GM21367 (cell line): ENCODE data around the gene RASAL1.
A peak's percentile ranks its signal among the peaks of the same experiment; 100 is the strongest.

Source experiments
- ATAC-seq: cut with Tn5 transposase; IDR thresholded peaks from one replicate; pipeline ENCODE4 v1.9.1; 2021; ENCODE audit not compliant: unreplicated experiment

RASAL1 gene

DNA sequence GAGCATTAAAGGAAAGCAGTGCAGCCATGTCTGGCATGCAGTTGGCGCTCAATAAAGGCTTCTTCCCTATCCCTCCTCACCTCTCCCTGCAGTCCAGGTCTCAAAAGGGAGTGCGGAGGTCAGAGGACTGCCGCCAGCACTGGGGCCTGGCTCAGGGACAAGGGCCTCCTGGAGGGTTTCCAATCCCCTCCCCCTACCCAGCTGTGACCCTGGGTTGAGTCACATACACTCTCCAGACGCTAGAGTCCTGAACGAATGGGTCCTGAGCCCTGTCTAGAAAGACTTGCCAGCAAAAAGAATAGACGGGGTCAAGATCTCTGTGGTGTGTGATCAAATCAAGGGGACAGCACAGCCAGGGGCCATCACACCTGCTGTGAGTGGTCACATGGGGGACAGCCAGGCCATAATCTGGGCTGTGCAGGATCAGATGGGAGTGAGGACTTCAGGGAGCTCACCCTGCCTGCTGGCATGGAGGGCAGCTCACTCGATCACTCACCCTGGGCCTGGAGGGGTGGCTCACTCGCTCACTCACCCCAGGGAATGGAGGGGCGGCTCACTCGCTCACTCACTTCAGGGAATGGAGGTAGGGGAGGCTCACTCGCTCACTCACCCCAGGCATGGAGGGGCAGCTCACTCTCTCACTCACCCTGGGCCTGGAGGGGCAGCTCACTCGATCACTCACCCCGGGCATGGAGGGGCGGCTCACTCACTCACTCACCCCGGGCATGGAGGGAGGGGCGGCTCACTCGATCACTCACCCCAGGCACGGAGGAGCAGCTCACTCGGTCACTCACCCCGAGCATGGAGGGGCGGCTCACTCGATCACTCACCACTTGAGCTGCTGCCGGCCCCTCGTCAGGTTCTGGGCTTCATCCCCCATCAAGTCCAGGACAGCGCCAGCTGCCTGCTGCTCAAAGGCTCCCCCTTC is 26.8 kb upstream of the RASAL1 start:
- no peak for ATAC-seq

DNA sequence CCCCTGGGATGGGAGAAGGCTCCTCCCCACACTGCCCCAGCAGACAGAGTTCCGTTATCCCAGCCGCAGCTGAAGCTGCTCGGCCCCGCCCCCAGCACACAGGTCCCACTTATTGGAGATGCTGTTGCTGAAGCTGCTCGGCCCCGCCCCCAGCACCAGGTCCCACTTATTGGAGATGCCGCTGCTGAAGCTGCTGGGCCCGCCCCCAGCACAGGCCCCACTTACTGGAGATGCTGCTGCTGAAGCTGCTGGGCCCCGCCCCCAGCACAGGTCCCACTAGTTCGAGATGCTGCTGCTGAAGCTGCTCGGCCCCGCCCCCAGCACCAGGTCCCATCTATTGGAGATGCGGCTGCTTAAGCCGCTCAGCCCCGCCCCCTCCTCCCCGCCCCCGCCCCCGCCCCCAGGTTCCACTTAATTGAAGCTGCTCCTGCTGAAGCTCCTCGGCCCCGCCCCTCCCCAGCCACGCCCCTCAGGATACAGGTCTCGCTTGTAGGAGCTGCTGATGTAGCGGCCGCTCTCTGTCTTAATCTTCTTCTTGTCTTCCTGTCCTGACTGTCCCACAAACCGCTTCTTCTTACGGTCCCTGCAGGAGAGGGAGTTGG is 26.0 kb upstream of the RASAL1 start:
- peak; percentile 45 for ATAC-seq

DNA sequence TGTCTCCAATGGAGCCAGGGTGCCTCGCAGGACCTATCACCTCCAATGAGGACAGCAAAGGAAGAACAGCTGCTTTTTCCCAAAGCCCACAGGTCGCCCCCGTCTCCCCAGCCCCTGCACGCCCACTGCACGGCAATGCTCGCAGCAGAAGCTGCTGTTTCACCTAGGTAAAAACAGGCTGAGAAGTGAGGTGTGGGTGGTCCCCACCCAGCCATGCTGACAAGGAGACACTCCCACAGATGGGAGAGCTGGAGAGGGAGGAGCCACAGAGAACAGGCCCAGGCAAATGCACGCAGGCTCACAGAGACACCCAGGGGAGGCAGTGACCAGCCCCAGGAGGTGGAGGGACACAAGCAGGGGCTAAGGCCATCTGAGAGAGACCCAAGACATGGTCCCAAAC is 24.4 kb upstream of the RASAL1 start:
- ATAC-seq = no peak

DNA sequence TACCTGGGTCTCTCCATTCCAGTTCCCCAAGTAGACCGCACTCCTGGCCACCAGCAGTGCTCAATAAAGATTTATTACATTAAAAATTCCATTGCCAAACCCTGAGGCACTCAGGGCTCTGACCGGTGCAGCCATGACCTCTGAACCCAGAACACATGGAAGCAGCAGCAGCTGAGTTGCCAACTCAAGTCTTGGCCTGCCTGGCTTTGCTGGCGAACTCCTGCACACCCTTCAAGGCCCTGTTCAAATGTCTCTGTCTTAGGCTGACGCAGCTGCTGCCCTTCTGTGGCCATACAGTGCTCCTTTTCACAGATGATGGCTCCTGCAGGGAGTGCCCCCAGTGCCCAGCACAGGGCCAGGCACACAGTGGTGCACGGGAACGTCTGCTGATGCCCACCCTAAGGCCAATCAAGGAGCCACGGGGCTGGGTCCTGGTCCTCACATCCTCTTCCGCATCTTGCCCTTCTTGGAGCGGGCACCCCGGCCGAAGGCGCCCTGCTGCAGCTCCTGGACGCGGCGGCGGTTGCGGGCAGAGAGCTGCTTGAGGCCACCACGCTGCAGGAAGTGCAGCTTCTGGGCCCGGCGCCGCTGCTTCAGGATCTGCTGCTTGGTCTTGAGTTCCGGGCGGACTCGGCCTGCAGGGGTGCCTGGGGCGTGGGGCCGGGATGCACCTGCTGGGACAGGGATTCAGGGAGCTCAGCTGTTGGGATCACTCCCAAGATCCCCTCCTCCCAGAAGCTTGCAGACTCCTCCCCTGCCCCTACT is 23.1 kb upstream of the RASAL1 start:
- no peak for ATAC-seq

DNA sequence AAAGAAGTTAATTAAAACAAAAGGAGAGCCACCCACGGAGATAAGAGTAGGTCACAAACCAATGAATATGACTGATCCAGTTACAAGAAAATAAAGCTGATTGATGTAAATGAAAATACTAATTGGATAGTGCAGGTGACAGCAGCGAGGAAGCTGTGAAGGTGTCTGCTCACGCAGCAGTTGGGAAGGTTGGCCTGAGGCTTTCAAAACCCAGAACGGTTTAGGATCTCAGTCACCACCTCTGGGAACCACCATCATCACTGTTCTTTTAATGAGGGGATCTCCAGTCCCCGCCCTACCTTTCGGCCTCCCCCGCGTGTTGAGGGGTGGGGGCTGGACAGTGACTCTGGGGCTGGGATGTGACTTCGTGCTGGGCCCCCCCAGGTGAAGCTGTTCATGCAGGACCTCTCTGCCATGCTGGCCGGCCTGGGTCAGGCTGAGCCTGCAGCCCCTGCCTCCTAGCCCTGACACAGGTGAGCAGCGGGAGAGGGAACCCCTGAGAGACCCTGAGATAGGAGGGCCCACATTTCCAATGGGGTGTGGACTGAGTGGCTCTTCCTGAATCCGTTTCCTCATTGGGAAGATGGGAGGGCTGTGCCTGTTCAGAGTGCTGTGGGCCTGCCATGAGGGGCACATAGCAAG is 21.8 kb upstream of the RASAL1 start:
- ATAC-seq = no peak

DNA sequence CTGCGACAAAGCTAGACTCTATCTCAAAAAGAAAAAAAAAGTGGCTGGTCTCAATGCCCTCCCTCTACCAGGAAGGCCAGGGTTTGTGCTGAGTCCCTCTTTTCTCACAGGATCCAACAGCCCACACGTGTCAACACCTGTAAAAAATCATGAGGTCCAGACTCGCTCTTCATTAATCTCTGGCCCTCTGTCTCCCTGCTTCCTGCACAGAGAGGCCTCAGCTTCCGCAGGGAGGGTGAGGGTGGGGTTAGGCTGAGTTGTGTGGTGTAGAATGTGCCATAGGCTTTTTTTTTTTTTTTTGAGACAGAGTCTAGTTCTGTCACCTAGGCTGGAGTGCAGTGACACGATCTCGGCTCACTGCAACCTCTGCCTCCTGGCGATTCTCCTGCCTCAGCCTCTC is 20.1 kb upstream of the RASAL1 start:
- ATAC-seq = no peak

DNA sequence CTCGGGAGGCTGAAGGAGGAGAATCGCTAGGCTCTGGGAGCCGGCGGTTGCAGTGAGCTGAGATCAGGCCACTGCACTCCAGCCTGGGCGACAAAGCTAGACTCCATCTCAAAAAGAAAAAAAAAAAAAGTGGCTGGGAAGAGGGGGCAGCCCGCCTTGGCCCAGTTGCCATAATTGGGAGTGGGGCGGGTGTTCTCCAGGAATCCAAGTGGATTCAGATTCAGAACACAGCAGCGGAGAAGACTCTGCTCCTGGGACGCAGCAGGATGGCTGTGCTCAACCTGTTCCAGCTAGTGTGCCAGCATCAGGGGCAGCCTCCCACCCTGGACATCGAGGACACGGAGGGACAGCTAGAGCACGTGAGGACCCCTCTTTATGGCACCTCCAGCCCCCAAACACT is 19.5 kb upstream of the RASAL1 start:
- ATAC-seq = no peak

DNA sequence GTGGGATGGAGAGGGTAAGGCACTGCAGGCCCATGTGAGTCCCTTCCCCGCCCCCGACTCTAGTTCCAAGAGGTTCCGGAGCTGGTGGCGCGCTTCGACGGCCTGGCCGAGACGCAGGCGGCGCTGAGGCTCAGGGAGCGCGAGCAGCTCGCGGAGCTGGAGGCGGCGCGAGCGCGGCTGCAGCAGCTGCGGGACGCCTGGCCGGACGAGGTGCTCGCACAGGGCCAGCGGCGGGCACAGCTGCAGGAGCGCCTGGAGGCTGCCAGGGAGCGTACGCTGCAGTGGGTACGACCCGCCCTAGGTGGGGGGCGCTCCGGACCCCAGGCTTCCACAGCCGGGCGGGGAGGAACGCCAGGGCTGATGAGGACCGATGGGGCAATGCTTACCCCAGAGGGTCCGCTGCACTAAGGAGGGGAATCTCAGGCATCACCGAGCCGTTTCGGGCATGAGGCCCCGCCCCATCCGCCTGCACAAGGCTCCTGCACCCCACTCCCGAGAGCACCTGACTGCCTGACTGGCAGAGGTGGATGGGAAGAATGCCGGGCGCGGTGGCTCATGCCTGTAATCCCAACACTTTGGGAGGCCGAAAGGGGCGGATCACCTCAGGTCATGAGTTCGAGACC is 18.9 kb upstream of the RASAL1 start:
- ATAC-seq = no peak

DNA sequence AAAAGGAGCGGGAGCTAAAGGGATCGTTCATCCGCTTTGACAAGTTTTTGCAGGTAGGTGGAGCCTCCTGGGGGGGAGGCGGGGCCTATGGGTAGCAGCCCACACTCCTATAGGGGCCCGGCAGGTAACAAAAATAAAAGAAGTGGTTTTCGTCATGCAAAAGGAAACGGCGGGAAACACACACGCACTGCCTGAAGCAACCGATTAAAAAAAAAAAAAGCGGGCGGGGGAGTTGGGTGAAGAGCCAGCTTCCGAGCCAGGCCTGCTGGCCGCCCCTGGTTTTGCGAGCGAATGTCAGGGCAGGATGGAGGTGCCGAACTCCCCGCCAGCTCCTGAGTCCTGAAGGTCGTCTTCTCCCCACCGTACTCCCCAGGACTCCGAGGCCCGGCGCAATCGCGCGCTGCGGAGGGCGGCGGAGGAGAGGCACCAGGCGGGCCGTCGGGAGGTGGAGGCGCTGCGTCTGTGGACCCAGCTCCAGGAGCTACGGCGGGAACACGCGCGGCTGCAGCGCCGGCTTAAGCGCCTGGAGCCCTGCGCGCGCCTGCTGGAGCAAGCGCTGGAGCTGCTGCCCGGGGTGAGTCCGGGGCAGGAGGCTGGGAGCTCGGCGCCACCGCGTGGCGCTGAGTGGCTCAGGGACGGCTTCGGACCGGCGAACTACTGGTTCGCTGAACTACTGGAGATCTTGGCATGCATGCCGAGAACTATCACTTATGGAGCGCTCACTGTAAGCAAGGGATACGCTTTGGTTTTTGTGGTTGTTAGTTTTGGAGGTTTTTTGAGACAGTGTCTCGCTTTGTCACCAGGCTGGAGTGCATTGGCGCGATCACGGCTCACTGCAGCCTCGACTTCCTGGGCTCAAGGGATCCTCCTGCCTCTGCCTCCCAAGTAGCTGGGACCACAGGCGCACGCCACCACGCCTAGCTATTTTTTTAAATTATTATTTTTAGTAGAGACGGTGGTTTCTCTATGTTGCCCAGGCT is 17.6 kb upstream of the RASAL1 start:
- peak; percentile 60 for ATAC-seq

DNA sequence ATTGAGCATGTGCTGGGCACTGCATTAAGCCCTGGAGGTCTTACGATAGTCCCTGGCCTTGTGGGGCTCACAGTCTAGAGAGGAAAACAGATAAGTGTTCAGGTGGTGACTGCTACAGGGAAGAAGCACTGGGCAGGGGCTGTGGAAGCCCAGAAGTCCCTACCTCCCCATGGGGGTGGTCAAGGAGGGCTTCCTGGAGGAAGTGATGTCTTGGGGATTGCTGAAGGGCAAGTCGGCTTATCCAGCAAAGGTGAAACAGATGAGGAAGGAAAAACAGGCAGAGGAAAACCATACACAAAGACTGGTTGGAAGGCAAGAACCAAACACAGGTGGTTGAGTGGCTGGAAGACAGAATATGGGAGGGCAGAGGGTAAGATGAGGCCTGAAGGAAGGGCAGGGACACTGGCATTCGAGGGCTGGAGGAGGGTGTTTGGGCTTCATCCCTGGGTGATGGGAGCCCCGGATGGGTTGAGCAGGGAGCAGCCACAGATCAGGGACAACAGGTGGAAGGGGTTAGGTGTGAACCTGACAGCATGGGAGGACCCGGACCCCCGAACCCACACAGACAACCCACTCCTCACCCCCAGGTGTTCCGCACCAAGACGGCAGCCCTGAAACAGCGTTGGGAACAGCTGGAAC is 16.8 kb upstream of the RASAL1 start:
- no peak for ATAC-seq

DNA sequence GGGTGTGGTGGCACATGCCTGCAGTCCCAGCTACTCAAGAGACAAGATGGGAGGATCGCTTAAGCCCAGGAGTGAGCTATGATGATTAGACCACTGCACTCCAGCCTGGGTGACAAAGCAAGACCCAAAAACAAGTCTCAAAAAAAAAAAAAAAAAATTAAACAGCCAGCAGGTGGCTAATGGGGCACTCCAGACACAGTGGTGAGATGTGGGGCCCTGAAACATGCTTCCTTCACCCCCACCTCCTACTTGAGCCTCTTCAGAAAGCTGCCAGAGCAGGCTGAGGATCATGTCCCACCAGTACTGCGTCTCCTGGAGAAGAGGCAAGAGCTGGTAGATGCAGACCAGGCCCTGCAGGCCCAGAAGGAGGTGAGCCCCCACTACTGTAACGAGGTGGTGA is 16.1 kb upstream of the RASAL1 start:
- no peak for ATAC-seq

DNA sequence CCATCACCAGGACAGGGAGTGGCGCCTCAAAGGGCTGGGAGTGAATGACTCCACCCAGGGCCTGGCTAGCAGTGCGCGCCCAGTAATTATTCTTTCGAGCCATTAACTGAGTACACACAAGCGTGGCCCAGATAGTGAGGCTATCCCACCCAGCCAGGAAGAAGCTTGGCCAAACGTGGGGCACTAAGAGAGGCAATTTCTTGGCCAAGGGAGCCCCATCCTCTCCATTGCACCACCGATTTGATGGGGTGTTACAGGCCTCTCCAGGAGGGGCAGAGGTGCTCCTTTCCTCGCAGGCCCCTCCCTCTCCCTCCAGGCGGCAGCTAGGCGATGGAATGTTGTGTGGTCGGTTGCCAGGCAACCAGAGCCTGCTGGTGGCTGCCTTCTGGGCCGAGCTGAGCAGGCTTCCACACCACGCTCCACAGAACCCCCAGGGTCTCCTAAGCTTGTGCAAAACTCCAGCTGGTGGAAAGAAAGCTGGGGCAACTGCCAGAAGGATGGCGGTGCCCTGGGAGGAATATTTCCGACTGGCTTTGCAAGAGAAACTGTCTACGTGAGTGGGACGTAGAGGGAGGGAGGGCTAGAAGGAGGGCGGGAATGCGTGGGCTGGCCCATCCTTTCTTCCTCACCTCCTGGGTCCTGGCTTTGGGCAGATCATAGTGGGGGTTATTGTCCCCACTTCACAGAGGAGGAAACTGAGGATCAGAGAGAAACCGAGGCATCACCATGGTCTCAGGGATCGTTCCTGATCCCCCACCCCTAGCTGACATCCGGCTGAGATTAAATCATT is 14.0 kb upstream of the RASAL1 start, which contains the start of gene CFAP73:
Gene CFAP73 (plus strand): TSS at position 364 of the 790 bp plus-strand sequence. CDS start 134 bp downstream, at position 498.
- ATAC-seq = no peak

DNA sequence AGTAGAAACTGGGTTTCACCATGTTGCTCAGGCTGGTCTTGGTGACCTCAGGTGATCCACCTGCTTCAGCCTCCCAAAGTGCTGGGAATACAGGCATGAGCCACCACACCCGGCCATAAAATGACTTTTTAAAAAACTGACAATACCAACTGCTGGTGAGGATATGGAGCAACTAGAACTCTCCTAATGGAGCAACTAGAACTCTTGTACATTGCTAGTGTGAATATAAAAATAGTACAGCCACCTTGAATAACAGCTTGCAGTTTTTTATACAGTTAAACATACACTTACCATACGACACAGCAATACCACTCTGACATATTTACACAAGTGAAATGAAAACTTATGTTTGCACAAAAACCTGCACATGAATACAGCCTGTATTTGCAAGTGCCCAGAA is 11.4 kb upstream of the RASAL1 start:
- ATAC-seq = no peak

DNA sequence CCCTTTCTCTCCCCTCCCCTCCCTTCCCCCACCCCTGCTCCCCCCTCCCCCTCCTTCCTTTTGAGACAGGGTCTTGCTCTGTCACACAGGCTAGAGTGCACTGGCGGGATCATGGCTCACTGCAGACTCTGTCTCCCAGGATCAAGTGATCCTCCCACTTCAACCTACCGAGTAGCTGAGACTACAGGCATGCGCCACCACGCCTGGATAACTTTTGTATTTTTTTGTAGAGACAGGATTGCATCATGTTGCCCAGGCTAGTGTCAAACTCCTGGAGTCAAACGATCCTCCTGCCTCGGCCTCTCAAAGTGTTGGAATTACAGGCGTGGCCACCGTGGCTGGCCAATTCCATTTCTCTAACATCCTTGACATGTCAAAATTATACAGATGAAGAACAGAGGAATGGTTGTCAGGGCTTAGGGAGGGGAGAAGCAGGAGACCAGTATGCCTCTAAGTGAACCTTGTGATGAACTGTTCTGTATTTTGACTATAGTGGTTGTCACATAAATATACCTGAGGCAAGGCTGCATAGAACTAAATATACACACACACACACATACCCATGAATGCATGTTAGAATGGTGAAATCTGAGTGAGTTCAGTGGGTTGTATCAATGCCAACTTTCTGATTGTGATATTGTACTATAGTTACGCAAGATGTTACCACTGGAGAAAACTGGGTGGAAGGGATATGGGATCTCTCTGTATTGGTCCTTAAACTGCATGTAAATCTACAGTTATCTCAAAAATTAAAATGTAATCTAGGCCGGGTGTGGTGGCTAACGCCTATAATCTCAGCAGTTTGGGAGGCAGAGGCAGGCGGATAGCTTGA is 10.4 kb upstream of the RASAL1 start:
- ATAC-seq = no peak

DNA sequence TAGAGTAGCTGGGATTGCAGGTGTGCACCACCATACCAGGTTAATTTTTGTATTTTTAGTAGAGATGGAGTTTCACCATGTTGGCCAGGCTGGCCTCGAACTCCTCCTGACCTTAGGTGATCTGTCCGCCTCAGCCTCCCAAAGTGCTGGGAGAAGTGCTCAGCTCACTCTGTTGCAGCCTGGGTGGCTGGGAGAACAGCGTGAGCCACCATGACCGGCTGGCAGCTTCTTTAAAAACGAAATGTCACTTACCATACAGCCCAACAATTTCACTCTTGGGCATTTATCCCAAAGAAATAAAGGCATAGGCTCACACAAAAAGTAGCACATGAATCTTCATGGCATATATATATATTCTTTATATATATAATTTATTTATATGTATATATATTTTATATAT is 9.2 kb upstream of the RASAL1 start:
- no peak for ATAC-seq

DNA sequence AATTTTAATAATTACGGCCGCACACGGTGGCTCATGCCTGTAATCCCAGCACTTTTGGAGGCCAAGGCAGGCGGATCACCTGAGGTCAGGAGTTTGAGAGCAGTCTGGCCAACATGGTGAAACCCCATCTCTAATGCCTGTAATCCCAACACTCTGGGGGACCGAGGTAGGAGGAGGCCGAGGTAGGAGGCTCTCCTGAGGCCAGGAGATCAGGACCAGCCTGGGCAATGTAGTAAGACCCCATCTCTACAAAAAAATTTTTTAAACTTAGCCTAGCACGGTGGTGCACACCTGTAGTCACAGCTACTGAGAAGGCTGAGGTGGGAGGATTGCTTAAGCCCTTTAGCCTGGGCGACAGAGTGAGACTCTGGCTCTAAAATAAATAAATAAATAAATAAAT is 8.4 kb upstream of the RASAL1 start:
- ATAC-seq = no peak

DNA sequence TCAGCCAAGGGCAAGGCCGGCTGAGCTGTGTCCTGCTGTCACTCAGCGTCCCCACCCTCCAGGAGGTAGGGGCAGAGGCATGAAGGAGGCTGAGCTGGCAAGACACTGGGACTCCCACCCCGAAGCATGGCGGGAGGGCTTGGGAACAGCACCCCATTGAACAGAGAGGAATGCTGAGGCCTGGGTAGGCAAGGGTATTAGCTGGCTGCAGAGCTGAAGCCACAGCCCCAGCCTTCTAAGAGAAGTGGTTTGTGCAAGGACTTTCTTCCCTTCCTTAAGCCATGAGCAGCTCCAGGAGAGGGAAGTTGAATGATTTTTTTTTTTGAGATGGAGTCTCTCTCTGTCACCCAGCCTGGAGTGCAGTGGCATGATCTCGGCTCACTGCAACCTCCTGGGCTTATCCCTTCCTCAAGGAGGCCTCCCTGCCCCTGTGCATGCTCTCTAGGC is 7.3 kb upstream of the RASAL1 start:
- ATAC-seq = no peak
